ENCODE results near the gene SIX4. TPM values are rescaled to one million over a fixed set of nuclear protein-coding genes. Genes with fewer than 3 reads are reported as not detected.
"Not testable (repeated sequence)": the region's sequence is repeated elsewhere in the genome, so short reads cannot be mapped to it uniquely, and the experiment has no call there.

Gene SIX4
- polyA plus RNA-seq, 1 donor = 0.40 TPM

DNA sequence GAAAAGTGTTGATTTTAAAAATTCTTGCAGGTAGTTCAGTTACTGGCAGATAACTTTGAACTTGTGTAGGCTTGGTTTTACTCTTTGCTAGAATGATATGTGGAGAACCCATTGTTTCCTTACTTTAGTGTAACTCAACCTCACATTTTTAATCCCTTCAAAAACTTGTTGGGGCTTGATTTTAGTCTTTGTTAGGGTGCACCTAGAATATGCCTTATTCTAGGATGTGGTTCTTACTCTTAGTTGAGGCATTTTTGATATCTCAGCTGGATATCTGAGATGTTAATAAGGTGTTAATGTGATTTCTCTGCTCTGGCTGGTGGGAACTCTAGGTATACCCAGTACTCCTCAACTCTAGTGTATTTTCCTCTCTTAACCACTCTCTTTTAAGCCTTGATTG is 20.4 kb upstream of the SIX4 start:
- DNase-seq = no peak
- H3K27ac ChIP-seq (ENCODE audit: low read length) = no peak overlapping the region
- H3K9me3 ChIP-seq (ENCODE audit: control insufficient read depth, low read depth, low read length) = peaks cover 15% of the 10 kb centered on the region
- H3K27me3 ChIP-seq (ENCODE audit: control insufficient read depth, insufficient read depth, low read length) = no peaks in the 10 kb centered on the region
- H3K4me3 ChIP-seq (ENCODE audit: low read length) = no peak overlapping the region
- no peaks in the 10 kb centered on the region for H3K4me1 ChIP-seq (ENCODE audit: control insufficient read depth, insufficient read depth, low read length)
- no peaks in the 10 kb centered on the region for H3K36me3 ChIP-seq (ENCODE audit: control insufficient read depth, insufficient read depth, low read length)

DNA sequence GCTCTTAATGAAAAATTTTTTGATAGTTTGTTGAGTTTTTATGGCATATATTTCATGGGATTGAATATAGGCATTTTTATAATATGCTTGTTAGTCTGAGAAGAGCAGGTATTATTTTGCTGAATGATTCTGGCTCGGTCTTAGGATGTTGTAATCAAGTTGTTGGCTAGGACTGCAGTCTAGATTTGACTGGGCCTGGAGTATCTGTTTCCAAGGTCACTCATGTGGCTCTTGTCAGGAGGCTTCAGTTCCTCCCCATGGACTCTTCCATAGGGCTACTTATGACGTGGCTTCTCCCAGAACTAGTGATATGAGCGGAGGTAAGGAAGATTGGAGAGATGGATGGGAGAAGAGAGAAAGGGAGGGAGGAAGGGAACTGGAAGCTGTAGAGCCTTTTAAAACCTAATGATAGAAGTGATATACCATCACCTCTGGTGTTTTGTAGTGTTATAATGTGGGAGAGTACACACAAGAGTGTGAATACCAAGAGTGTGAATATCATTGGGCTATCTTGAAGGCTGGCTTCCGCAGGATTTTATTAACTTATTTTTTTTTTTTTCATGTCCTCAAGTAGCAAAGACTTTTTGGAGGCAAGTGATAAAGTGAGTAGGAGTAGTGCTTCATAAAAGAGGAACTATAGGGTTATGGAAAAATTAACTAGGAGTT is 14.8 kb upstream of the SIX4 start:
- Histone ChIP-seq H3K27me3 (ENCODE audit: control insufficient read depth, insufficient read depth, low read length) (no peaks in the 10 kb centered on the region), H3K27ac (ENCODE audit: low read length) (no peak overlapping the region), H3K9me3 (ENCODE audit: control insufficient read depth, low read depth, low read length) (peaks cover 12% of the 10 kb centered on the region), H3K4me3 (ENCODE audit: low read length) (no peak overlapping the region), H3K36me3 (ENCODE audit: control insufficient read depth, insufficient read depth, low read length) (no peaks in the 10 kb centered on the region), H3K4me1 (ENCODE audit: control insufficient read depth, insufficient read depth, low read length) (peaks cover 5% of the 10 kb centered on the region)
- 100% methylated on average over 1 of the region's 4 CpGs for WGBS (ENCODE audit: insufficient coverage, low lambda C conversion rate)
- no peak for DNase-seq

DNA sequence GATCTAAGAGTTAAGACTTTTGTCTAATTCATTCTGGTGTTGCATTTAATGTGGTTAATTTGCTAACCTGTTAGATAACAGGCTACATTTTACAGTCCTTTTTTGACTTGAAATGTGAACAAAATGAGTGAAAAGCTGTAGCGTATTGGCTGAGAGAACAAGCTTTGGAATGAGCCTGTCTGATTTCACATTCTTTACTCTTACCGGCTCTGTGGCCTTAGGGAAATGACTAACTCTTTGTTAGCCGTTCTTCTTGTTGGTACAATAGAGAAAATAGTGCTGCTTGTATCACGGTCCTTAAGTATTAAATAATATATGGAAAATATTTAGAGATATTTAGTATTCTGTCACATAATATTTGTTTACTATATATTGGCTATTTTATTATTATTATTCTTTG is 12.3 kb upstream of the SIX4 start:
- no peak for DNase-seq
- Histone ChIP-seq H3K4me1 (ENCODE audit: control insufficient read depth, insufficient read depth, low read length) (peaks cover 5% of the 10 kb centered on the region), H3K27me3 (ENCODE audit: control insufficient read depth, insufficient read depth, low read length) (peaks cover 6% of the 10 kb centered on the region), H3K36me3 (ENCODE audit: control insufficient read depth, insufficient read depth, low read length) (no peaks in the 10 kb centered on the region), H3K4me3 (ENCODE audit: low read length) (no peak overlapping the region), H3K9me3 (ENCODE audit: control insufficient read depth, low read depth, low read length) (no peaks in the 10 kb centered on the region), H3K27ac (ENCODE audit: low read length) (no peak overlapping the region)
- WGBS (ENCODE audit: insufficient coverage, low lambda C conversion rate) = 60% methylated on average over 1 of the region's 4 CpGs

DNA sequence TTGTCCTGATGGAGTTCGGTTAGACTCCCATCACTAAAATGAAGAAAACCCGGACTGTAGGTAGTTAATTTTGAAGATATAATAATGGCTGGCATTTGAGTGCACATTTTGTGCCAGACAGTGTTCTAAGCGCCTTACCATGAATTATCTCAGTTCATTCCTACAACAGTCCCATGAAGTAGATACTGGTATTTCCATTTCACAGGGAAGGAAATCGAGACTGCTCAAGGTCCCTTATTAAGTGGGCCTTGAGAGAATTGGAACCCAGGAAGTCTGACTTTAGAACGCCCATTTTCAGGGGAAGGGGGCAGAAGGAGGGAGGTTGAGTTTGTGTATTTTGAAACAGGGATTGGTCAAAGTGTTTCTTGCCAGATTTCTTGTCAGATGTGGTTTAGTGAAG is 11.3 kb upstream of the SIX4 start:
- H3K36me3 ChIP-seq (ENCODE audit: control insufficient read depth, insufficient read depth, low read length) = no peaks in the 10 kb centered on the region
- WGBS (ENCODE audit: insufficient coverage, low lambda C conversion rate) = 40% methylated on average over 1 of the region's 5 CpGs
- H3K4me1 ChIP-seq (ENCODE audit: control insufficient read depth, insufficient read depth, low read length) = peaks cover 5% of the 10 kb centered on the region
- no peak overlapping the region for H3K27ac ChIP-seq (ENCODE audit: low read length)
- peaks cover 6% of the 10 kb centered on the region for H3K27me3 ChIP-seq (ENCODE audit: control insufficient read depth, insufficient read depth, low read length)
- H3K9me3 ChIP-seq (ENCODE audit: control insufficient read depth, low read depth, low read length) = no peaks in the 10 kb centered on the region
- peak overlapping the region; percentile 91 for H3K4me3 ChIP-seq (ENCODE audit: low read length)
- peak in 1 of 2 donors; percentile 14 for DNase-seq

DNA sequence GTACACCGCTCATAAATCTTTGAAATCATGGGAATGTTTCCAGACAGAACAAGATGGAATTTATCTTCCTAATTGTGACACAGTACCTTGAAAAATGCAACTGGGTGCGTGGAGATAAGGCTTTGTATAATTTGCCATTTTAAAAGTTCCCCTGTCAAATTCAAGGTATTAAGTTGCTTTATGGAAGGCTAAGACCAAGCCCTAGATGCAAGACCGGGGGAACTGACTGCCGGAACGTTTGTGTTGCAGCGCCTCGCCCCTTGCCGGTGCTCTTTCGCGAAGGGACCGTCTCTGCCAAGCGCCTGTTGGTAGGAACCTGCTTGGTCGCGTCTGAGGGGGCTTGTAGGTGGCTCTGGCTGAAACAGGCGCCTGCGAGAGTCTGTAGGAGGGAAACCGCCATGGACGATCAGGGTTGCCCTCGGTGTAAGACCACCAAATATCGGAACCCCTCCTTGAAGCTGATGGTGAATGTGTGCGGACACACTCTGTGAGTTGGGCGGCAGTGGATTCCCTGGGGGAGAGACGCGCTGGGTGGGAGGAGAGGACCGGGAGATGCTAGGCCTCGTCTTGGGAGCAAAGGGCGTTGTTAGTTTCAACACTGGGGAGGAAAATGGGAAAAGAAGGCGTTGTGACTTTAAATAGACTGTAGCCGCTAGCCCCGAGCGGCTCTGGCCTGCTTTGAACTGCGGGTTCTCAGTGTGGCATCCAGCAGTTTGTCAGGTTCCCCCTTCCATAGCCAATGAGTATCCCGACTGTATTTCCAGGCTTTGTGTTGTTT is 10.5 kb upstream of the SIX4 start, which contains the start of gene MNAT1:
Gene MNAT1 (plus strand): TSS at position 297 of the 778 bp plus-strand sequence. CDS start 102 bp downstream, at position 399.
- H3K36me3 ChIP-seq (ENCODE audit: control insufficient read depth, insufficient read depth, low read length) = no peaks in the 10 kb centered on the region
- peaks cover 9% of the 10 kb centered on the region for H3K27me3 ChIP-seq (ENCODE audit: control insufficient read depth, insufficient read depth, low read length)
- 100% methylated on average over 1 of the region's 33 CpGs for WGBS (ENCODE audit: insufficient coverage, low lambda C conversion rate)
- peak within 1 kb of the TSS; percentile 91 for H3K4me3 ChIP-seq (ENCODE audit: low read length)
- no peaks in the 10 kb centered on the region for H3K9me3 ChIP-seq (ENCODE audit: control insufficient read depth, low read depth, low read length)
- H3K27ac ChIP-seq (ENCODE audit: low read length) = peak within 1 kb of the TSS; percentile 76
- DNase-seq = peak; percentile 66 to 92
- peaks cover 5% of the 10 kb centered on the region for H3K4me1 ChIP-seq (ENCODE audit: control insufficient read depth, insufficient read depth, low read length)

DNA sequence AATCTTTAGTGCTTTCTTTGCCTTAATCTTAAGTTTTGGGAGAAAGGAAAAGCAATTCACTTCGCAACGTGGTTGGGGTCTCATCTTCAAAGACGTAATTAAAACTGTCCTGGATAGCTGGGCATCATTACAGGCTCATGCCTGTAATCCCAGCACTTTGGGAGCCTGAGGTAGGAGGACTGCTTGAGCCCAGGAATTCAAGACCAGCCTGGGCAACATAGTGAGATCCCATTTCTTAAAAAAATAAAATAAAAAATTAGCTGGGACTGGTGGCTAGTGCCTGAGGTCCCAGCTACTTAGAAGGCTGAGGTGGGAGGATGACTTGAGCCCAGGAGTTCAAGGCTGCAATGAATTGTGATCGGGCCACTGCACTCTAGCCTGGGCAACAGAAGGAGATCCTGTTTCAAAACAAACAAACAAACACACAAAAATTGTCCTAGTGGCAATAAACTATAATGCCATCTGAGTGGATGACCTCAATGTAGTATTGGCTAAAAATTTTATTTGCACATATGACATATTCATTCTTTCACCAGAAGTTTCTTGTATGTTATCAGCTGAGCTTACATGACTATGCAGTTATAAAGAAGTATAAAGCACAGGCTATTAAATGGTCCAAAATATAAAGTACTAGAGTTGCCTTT is 8.8 kb upstream of the SIX4 start:
- peaks cover 5% of the 10 kb centered on the region for H3K4me1 ChIP-seq (ENCODE audit: control insufficient read depth, insufficient read depth, low read length)
- WGBS (ENCODE audit: insufficient coverage, low lambda C conversion rate) = no CpG with 5 or more reads among the region's 4 CpGs
- DNase-seq = no peak
- H3K27ac ChIP-seq (ENCODE audit: low read length) = no peak overlapping the region
- H3K36me3 ChIP-seq (ENCODE audit: control insufficient read depth, insufficient read depth, low read length) = no peaks in the 10 kb centered on the region
- no peak overlapping the region for H3K4me3 ChIP-seq (ENCODE audit: low read length)
- no peaks in the 10 kb centered on the region for H3K9me3 ChIP-seq (ENCODE audit: control insufficient read depth, low read depth, low read length)
- H3K27me3 ChIP-seq (ENCODE audit: control insufficient read depth, insufficient read depth, low read length) = peaks cover 16% of the 10 kb centered on the region

DNA sequence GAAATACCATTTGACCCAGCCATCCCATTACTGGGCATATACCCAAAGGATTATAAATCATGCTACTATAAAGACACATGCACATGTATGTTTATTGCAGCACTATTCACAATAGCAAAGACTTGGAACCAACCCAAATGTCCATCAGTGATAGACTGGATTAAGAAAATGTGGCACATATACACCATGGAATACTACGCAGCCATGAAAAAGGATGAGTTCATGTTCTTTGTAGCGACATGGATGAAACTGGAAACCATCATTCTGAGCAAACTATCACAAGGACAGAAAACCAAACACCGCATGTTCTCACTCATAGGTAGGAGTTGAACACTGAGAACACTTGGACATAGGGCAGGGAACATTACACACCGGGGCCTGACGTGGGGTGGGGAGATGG is 7.1 kb upstream of the SIX4 start:
- H3K27me3 ChIP-seq (ENCODE audit: control insufficient read depth, insufficient read depth, low read length) = peaks cover 27% of the 10 kb centered on the region
- not testable (repeated sequence) for H3K4me1 ChIP-seq (ENCODE audit: control insufficient read depth, insufficient read depth, low read length); H3K27ac ChIP-seq (ENCODE audit: low read length); DNase-seq; H3K4me3 ChIP-seq (ENCODE audit: low read length); H3K9me3 ChIP-seq (ENCODE audit: control insufficient read depth, low read depth, low read length); H3K36me3 ChIP-seq (ENCODE audit: control insufficient read depth, insufficient read depth, low read length)
- WGBS (ENCODE audit: insufficient coverage, low lambda C conversion rate) = 100% methylated on average over 1 of the region's 5 CpGs

DNA sequence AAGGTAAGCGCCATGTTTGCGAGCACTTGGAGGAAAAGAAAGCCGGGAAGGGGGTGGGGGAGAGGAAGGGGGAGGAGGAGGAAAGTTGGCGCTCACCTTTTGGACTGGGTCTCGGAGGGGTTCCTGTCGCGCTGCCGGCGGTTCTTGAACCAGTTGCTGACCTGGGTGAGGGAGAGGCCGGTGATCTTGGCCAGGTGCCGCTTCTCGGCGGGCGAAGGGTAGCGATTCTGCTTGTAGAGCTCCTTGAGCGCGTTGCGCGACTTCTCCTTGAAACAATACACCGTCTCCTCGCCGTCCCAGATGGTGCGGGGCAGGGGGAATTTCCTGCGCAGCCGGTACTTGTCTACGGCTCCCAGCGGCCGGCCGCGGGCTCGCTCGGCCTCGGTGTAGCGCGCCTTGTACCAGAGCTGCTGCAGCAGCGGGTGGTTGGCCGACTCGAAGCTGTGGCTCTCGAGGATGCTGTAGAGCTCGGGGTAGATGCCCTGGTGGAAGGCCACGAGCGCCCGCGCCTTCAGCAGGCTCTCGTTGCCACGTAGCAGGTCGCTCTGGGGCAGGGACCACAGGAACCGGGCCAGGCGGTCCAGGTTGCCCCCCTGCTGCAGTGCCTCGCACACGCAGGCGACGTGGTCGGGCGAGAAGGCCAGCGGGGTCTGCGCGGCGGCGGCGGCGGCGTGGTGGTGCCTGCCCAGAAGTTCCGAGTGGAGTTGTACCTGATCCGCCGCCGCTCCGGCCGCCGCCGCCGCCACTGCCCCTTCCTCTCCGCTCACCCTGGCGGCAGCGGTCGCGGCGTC is 840 bp downstream of the SIX4 start:
- peak; percentile 28 to 56 for DNase-seq
- Histone ChIP-seq H3K27ac (ENCODE audit: low read length) (no peak overlapping the region), H3K27me3 (ENCODE audit: control insufficient read depth, insufficient read depth, low read length) (peaks cover 74% of the 10 kb centered on the region), H3K4me1 (ENCODE audit: control insufficient read depth, insufficient read depth, low read length) (peaks cover 10% of the 10 kb centered on the region), H3K36me3 (ENCODE audit: control insufficient read depth, insufficient read depth, low read length) (no peaks in the 10 kb centered on the region), H3K9me3 (ENCODE audit: control insufficient read depth, low read depth, low read length) (peaks cover 2% of the 10 kb centered on the region), H3K4me3 (ENCODE audit: low read length) (peak overlapping the region; percentile 56)
- no CpG with 5 or more reads among the region's 78 CpGs for WGBS (ENCODE audit: insufficient coverage, low lambda C conversion rate)

DNA sequence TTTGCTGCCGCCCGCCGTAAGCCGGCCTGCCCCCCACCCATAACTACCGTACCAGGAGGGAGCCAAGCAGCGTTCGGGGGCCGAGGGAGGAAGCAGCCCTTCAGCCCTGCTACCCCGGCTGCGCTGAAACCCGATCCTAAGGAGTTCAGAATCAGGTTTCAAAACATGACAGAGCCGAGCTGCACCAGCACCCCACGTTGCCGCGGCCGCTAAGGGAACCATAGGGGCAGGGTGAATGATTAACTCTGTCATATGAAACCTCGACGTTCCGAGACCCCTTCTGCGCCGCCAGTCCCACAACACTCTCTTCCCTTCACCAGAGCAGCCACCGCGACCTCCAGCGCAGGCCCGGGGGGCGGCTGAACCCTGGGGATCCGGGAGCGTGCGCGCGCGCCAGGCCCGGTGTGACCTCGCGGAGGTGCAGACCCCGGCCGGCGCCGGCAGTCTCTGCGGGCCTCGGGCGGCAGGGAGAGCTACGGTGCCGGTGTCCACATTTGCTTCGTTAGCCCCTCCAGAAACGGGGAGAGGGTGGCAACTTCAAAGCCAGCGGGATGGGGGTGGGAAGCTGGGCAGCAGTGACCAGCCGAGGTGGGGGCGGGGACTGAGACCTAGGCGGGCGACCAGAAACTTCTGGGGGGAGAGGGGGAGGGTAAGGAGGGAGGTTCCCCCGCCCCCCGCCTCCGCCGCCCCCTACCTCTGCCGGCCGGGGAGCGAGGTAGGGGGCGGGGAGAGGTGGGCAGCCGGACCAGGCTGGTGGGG is 1.6 kb downstream of the SIX4 start:
- Histone ChIP-seq H3K27me3 (ENCODE audit: control insufficient read depth, insufficient read depth, low read length) (peaks cover 68% of the 10 kb centered on the region), H3K9me3 (ENCODE audit: control insufficient read depth, low read depth, low read length) (peaks cover 2% of the 10 kb centered on the region), H3K36me3 (ENCODE audit: control insufficient read depth, insufficient read depth, low read length) (no peaks in the 10 kb centered on the region), H3K4me1 (ENCODE audit: control insufficient read depth, insufficient read depth, low read length) (peaks cover 10% of the 10 kb centered on the region), H3K4me3 (ENCODE audit: low read length) (peak overlapping the region; percentile 56), H3K27ac (ENCODE audit: low read length) (no peak overlapping the region)
- WGBS (ENCODE audit: insufficient coverage, low lambda C conversion rate) = no CpG with 5 or more reads among the region's 60 CpGs
- DNase-seq = peak in 1 of 2 donors; percentile 43

DNA sequence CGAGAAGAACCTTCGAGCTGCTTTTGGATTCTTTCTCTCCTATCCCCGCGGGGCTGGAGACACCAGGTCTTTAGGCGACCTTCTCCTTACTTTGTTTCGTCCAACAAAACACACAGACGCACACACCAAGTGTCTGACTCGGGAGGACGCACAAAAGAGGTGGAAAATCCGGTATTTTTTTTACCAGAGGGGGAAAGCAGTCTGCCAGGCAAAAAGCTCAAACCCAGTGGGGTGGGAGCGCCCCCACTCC is 2.1 kb downstream of the SIX4 start:
- Histone ChIP-seq H3K27ac (ENCODE audit: low read length) (no peak overlapping the region), H3K4me1 (ENCODE audit: control insufficient read depth, insufficient read depth, low read length) (peaks cover 10% of the 10 kb centered on the region), H3K36me3 (ENCODE audit: control insufficient read depth, insufficient read depth, low read length) (no peaks in the 10 kb centered on the region), H3K4me3 (ENCODE audit: low read length) (peak overlapping the region; percentile 56), H3K27me3 (ENCODE audit: control insufficient read depth, insufficient read depth, low read length) (peaks cover 63% of the 10 kb centered on the region), H3K9me3 (ENCODE audit: control insufficient read depth, low read depth, low read length) (peaks cover 2% of the 10 kb centered on the region)
- DNase-seq = no peak
- WGBS (ENCODE audit: insufficient coverage, low lambda C conversion rate) = no CpG with 5 or more reads among the region's 11 CpGs
